EH (cell line): ENCODE data around the gene DNM3.
A peak's percentile ranks its signal among the peaks of the same experiment; 100 is the strongest.

ENCODE experiments used
- DNase-seq: peaks from one replicate; pipeline ENCODE4 v3.0.0-alpha.2; 2015; ENCODE audit warnings: low read depth

Gene DNM3

DNA sequence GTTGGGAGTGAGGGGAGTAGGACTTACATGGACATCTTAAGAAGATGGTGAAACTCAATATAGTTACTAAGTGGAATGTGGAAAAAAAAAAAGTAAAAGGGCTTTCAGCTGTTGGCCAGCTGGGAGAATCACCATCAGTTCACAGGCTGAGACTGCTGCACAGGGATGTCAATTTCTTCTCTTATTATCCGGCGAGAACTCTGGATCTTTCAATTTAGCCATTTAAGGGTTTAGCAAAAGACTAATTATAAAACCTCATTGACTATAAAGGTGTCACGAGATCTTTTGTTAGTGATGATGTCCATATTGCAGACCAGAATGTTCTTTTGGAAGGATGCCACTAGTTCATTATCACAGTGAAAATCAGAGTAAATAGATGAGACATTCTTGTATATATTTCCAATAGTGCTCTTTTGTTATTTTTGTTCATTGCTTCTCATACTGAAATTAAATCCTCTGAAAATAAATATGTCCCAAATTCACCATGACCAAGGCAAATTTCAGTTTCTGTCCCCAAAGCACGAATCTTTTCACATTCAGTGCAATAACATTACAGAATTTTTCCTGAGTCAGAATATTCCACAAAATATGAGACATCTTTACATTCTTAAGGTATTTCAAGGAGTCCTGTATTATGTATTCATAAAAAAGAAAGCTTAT lies 266.1 kb downstream of the DNM3 start:
- DNase-seq: peak; percentile 40

- peak; percentile 71 for DNase-seq
These were observed 267.0 kb downstream of the DNM3 start for GRCh38 chr1:172108161-172108893.

DNA sequence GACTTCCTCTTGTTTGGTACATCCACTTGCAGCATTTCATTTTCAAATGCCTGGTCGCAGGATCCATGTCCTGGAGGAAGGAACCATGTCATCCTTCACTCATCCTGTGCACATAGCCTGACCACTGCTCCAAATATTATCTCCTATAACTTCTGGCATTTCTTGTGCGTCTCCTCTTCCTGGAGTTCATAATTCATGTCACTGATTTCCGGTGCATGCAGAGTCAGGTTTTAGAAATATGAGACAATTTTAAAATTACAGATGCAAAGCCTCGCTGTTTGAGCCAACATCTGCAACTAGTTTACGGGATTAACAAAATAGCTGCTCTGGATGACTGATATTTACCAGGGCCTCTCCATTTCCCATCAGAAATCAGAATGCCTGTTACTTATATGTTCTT lies 268.1 kb downstream of the DNM3 start:
- peak; percentile 52 for DNase-seq

DNA sequence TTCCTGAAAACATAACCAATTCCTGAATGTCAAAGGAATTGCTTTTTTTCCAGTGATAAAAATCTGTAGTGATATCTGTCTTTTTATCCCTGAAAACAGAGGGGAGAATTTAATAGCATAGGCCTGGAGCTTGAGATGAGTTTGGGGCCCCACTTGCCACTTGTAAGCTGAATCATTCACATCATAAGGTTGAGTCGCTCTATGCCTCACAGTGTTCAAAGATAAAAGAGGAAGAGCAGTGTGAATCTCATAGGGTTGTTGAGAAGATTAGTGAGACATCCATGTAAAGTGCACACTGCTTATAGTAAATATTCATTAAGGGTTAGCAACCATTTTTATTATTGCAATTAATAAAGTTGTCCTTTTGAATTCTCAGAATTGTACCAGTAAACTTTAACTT lies 271.3 kb downstream of the DNM3 start:
- no peak for DNase-seq

DNA sequence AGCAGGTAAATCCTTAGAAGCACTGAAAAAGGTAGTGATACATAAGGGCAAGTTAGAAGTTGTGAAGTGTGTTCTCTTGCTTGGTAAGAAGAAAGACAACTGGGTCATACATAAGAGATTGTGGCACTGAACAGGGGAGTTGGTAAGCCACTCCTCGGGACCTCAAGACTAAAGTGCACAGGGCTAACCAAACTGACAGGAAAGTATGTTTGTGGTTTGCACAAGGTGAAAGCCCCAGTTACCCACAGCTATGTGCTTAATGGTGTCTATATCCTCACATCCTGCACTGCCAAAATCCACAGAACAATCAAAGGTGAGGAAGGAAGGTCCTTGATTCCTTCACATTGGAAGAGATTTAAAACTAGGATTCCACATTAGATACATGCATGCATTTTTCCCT lies 276.5 kb downstream of the DNM3 start:
- DNase-seq: no peak

DNA sequence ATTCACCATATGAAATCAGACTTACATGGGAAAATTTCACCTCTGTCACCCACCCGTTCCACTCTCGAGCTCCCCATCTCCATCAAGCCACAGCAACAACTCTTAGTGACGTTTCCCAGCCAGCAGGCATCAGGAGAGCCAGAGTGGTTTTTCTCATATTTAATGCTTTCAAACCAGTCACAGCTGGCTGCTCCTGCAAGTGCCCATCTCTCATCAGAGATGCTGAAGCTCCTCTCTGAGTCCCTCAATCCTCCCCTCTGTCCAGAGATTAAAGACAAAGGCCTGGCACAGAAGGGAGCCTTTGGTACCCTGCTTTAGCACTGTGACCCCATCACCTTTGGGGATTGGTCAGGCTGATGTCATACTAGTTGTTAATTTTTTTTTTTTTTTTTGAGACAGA lies 277.3 kb downstream of the DNM3 start:
- no peak for DNase-seq

- no peak for DNase-seq
These were observed 277.9 kb downstream of the DNM3 start for GRCh38 chr1:172119184-172119583.

DNA sequence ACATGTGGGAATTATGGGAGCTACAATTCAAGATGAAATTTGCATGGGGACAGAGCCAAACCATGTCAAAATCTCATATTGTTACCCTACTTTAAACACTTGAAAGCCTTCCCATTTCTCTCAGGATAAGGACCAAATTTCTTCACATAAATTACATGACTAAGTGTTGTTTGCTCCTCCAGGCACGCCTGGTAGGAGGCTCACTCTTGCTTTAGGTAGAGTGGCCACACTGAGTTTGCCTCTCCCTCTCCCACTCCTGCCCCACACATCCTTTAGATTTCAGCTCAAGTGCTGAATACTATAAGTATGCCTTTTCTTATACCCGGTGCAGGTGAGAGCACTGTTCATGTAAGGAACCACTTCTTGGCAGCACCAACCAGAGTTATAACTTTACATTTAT lies 279.1 kb downstream of the DNM3 start:
- DNase-seq: no peak

- no peak for DNase-seq
These were observed 279.9 kb downstream of the DNM3 start for GRCh38 chr1:172121081-172121717.

DNA sequence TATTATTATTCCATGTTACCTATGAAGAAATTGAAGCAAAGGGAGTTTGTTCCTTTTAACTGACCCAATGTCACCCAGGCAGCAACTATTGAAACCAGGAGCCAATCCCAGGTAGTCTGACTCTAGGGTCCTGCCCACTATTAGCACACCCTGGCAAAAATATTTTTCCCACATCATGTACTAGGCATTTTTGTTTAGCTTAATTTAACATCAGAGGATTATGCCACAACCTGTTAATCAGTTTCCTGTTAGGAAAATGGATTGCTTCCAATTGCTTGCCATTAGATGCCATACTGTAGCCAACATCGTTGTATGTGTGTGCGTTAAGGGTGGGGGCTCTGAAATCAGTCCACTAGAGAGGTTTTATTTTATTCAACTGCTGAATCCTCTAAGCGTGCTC lies 281.1 kb downstream of the DNM3 start:
- no peak for DNase-seq

DNA sequence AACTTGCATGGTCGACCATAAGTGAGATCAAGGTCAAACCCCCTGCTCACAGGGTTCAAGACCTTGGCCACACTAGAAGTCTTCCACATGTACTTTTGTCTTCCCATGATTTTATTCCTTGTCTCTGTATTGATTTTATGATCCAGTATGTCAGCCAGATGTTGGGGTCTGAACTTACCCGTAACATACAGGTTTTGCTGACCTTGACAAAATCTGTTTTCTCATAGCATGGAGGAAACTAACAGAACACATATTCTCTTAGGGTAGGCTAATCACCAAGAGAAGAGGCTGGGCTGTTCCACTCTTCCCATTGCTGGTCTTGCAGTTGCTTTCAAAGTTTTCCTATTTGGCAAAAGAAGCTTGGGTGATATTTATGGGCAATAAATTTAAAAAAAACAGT lies 284.0 kb downstream of the DNM3 start:
- no peak for DNase-seq

- DNase-seq: no peak
These were observed 284.6 kb downstream of the DNM3 start for GRCh38 chr1:172125812-172126430.

GRCh38 chr1:172132836-172133235 lies 291.5 kb downstream of the DNM3 start:
- no peak for DNase-seq

- DNase-seq: peak; percentile 51
These were observed 292.9 kb downstream of the DNM3 start for GRCh38 chr1:172134087-172134731.

DNA sequence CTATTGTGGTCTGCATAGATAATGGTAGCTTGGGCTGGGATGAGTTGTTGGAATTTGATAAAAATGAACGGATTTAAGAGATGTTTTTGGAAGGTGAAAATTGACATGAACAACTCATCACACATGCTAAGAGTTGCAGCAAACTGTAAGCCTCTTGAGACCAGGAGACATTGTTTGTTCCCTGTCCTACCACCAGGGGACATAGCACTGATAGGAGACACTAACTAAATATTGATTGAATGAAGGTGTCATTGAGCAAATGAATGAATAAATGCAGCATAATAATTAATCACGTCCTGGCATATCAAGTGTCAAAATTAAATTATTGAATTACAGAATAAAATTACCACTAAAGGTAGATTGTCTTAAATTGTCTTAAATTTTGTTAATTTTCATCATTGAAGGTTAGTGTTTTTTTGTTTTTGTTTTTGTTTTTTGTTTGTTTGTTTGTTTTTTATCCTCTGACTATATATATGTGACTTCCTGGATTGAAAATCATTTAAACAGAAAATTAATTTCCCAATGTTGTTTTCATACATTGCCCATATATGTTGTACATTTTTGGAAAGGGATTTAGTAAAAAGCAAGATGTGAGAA lies 293.9 kb downstream of the DNM3 start:
- DNase-seq: no peak

GRCh38 chr1:172135978-172136610 lies 294.8 kb downstream of the DNM3 start:
- peak; percentile 76 for DNase-seq

- no peak for DNase-seq
These were observed 295.6 kb downstream of the DNM3 start for GRCh38 chr1:172136925-172137324.

DNA sequence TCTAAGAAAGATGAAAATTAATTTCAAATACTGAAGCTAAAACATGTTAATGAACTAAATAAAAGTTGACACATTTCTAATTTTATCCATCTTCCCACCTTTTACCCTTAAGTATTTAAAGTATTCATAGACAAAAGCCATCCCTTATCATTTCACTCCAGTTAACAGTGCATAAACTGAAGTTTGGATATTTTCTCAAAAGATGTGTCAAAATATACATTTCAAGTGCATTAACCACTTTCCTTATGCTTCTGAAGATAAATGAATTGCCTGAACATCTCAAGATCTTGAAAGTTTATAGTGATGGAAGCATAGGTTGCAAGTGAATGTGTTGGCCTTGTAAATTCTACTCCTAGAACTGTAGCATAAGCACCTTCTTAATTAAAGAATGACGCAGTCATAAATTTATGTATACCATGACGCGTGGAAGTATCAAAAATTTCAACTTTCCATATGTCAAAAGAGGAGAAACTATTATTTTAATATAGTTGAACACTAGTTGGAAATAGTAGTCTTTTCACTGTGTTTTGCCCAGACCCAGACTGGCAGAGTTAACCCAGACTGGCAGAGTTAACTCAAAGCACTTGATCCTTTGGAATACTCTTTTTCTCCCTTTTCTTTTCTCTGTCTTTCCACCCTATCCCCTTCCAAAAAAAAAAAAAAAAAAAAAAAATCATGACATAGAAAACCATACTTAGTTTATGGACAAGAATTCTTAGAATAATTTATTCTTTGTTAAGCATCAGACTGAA lies 296.6 kb downstream of the DNM3 start:
- DNase-seq: no peak

GRCh38 chr1:172138634-172139033 lies 297.3 kb downstream of the DNM3 start:
- no peak for DNase-seq

GRCh38 chr1:172139196-172139595 lies 297.9 kb downstream of the DNM3 start:
- DNase-seq: no peak

DNA sequence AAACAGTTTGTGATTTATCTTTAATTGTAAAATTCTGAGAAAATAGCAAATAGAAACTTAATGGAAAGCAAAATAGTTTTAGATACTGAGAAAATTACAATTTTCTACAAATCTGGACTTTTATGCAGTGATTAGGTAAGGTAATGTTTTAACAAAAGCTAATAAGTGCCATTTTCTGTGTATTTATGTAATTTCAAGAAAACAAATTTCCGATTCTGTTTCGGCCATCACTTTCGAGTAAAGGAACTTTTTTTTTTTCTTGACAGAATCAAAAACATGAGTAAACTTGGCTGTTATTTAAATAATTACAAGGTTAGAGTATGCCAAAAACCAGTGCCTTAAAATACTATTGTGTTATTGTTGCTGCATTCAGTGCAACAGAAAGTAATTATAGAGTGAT lies 298.8 kb downstream of the DNM3 start:
- no peak for DNase-seq
